Stimulated activated CD8-positive, alpha-beta memory T cell treated with anti-CD3 and anti-CD28 coated beads, Interleukin-7, amount 100 ng/mL, for 24 hours (primary cell): ENCODE measurements around the gene MLLT3.

Source experiments
- DNase-seq: peaks from one replicate; pipeline ENCODE4 v3.0.0-alpha.2; 2020; ENCODE audit warnings: low read depth

Gene MLLT3

DNA sequence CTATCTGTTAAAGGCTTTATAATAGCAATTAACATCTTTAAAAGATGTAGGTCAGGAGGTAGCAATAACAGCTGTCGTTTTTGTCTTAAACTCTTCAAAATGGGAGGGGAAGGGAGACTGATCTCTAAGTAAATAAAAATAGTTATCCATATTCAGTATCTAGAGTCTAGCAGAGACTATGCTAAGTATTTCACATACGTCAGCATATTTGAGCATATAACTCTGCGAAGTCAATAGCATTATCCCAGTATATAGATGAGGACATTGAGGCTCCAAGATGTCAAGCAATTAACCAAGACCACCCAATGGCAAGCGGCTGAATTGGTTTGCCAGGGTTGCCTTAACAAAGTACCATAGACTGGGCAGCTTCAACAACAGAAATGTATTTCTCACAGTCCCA, 316.8 kb downstream of the MLLT3 start:
- no peak for DNase-seq

DNA sequence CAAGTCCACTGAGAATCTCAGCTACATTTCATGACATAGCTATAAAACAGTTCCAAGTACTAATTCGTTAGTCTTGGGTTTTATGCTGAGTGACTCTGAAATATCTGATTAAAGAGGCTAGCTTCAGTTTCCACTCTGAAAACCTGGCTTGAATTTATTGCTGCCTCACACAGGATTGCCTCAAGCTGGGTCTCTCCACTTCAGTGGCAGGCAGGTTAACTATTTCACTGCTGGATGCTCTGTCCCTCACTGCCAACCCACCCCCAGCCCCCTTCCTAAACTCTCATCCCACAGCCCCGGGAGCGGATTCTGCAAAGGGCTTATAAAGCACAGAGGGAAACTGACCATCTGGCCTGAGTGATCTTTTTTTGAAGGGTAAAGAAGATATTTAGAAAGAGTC, 318.3 kb downstream of the MLLT3 start:
- no peak for DNase-seq

DNA sequence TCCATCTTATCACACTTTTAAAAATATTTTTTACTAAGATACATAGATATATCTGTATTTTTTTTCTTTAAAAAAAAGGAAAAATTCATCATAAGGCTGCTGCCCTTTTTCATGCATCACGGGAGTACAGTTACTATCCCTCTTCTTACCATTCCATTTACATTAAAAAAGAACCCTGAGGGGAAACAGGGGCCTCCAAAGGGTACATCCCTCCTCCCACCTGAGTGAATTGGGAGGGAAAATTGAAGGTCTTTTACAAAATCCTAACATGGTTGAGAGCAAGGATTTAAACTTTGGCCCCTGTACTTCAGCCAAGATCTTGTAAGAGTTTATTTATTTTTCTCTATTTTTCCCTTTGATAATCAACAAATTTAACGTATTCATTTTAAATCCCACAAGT, 319.2 kb downstream of the MLLT3 start:
- no peak for DNase-seq

GRCh38 chr9:20302197-20302596, 320.1 kb downstream of the MLLT3 start:
- no peak for DNase-seq

DNA sequence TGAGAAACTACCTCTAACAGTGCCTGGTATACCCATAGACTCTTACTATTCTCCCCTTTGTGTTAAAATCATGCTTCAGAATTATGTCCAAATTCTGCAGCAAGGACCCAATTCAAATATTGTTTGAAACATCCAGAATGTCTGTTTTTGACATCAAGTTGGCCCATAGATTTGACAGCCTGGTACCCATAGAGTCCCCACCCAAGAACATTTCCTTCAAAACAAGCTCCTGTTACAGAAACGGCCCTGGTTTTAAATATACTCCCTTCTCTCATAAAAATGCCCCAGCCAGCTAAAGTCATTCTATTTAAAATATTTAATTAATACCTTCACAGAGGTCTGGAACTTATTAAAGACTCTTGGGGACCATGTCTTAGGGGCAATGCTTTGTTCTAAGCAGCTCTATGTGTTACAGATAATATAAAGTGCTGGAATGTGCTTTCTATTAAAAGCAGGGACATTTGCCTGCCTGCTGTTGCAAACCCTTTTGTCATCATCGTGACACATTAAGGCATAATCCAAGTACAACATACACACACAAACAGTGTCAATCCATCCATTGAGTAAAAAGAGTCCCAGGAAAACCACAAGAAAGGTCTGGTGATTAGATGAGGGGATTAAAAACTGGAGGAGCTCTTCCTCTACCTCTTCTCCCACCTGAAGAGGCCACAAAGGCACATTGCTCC, 321.7 kb downstream of the MLLT3 start:
- DNase-seq, result no peak

GRCh38 chr9:20297646-20298084, 324.6 kb downstream of the MLLT3 start:
- DNase-seq, result no peak

- no peak for DNase-seq
These were observed 326.7 kb downstream of the MLLT3 start for GRCh38 chr9:20295555-20295954.

DNA sequence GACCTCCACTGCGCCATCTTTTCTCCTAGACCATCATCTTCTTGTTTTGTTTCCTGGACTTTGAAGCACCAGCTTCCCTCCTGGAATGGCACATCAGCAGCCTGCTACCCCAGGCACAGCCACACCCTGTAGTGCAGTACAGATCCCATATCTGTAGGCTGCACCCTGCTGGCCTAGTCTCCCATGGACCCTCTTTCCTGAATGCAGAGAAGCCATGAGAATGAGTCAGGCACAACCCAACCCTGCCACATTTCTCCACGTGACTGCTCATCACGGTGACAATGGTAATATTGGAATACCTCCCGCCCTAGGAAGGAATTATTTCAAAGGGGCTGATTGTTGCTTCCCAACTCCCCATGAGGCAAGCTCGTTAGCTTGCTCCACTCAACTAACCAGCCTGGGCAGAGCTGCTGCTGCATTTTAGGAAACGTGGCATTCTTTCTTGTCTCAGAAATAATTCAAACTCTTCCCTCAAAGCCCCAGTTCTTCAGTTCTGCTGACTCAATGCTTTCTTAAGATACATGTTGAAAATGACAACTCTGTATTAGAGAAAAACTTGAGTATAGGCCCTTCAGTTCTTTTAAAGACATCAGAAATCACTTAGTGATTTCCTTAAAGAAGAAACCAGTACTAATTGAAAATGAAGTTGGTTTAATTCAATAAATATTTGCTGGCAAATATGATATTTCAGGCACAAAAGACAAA, 328.1 kb downstream of the MLLT3 start:
- DNase-seq, result no peak

DNA sequence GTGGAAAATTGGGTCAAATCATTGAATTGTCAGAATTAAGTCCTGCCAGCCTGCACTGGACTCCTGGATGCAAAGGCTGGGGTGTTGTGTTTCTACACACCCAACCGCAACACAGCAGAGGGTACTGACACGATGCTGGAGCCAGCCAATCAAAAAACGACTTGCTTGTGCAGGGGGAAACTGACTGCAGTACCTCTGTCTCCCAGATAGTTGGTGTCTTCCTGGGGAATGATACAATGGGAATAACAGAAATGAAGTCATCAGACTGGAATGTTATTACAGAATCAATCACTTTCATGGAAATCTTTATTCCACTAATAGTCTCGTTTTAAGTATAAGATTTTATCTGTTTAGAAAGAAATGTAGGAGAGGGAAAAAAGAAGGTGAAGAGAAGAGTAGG, 330.3 kb downstream of the MLLT3 start:
- DNase-seq, result no peak
